SK-N-SH (cell line): Measurements from ENCODE around the gene CXADR. TPM values are rescaled to one million over a fixed set of nuclear protein-coding genes. Genes with fewer than 3 reads are reported as not detected.
A peak's percentile ranks its signal among the peaks of the same experiment; 100 is the strongest.

Experiments
- CTCF ChIA-PET: fragments of 300-600, 350-600 bp; formaldehyde crosslinking; extraction: SDS; loops from one replicate; lab custom pipeline; 2021; lab: Yijun Ruan, JAX
- POLR2A ChIA-PET: fragments of 350-600 bp; sonication (Branson Sonifier 250); formaldehyde crosslinking; extraction: SDS; loops from one replicate; lab custom pipeline; 2020; ENCODE audit warnings: antibody characterized with exemption, inconsistent platforms; lab: Yijun Ruan, JAX
- DNase-seq: peaks from one replicate; pipeline ENCODE4 v3.0.0; 2012
- H2AFZ ChIP-seq: fragments of 200-600 bp; sonication (generic); 2 replicates; pipeline ENCODE4 v1.8.1; 2016; ENCODE audit warnings: antibody characterized with exemption, mild to moderate bottlenecking, low read depth
- H3F3A ChIP-seq: fragments of 200-600 bp; sonication (generic); replicated peaks from 2 replicates; pipeline ENCODE3; 2016; ENCODE audit warnings: antibody characterized with exemption, mild to moderate bottlenecking; ENCODE audit not compliant: insufficient read depth
- H3K27ac ChIP-seq, 2 experiments: fragments of 200-500 bp in 1 of 2; fragments of 200-600 bp in 1 of 2; sonication (Bioruptor generic) in 1 of 2; sonication (generic), shearing (Covaris generic) in 1 of 2; 2 replicates each; pipeline versions ENCODE4 v1.5.1 to v1.6.1; 2014 to 2016; ENCODE audit warnings: low read depth in 2 of 2, inconsistent platforms in 1 of 2, low read length in 1 of 2, mild to moderate bottlenecking in 1 of 2, mixed read lengths in 1 of 2
- H3K27me3 ChIP-seq: fragments of 200-600 bp; sonication (generic), shearing (Covaris generic); 2 replicates; pipeline ENCODE4 v1.6.1; 2016; ENCODE audit warnings: mixed run types; ENCODE audit not compliant: insufficient read depth
- H3K36me3 ChIP-seq, 2 experiments: fragments of 200-500 bp in 1 of 2; fragments of 200-600 bp in 1 of 2; sonication (Bioruptor generic) in 1 of 2; sonication (generic) in 1 of 2; replicated peaks in 1 of 2; 2 replicates each; pipeline versions ENCODE3 to v1.5.1; 2014 to 2016; ENCODE audit warnings: low read length in 1 of 2, mild to moderate bottlenecking in 1 of 2; ENCODE audit not compliant: insufficient read depth in 2 of 2, control insufficient read depth in 1 of 2
- H3K4me1 ChIP-seq, 2 experiments: fragments of 200-500 bp in 1 of 2; fragments of 200-600 bp in 1 of 2; sonication (Bioruptor generic) in 1 of 2; sonication (generic), shearing (Covaris generic) in 1 of 2; 2 replicates each; pipeline versions ENCODE4 v1.5.1 to v1.6.1; 2014 to 2016; ENCODE audit warnings: low read depth in 1 of 2, low read length in 1 of 2, mixed run types in 1 of 2; ENCODE audit not compliant: insufficient read depth in 2 of 2, control insufficient read depth in 1 of 2
- H3K4me2 ChIP-seq: fragments of 200-600 bp; sonication (generic), shearing (Covaris generic); 2 replicates; pipeline ENCODE4 v1.6.1; 2017; ENCODE audit warnings: mixed run types
- H3K4me3 ChIP-seq, 2 experiments: fragments of 200-500 bp in 1 of 2; fragments of 200-600 bp in 1 of 2; sonication (Bioruptor generic) in 1 of 2; sonication (generic), shearing (Covaris generic) in 1 of 2; 2 replicates each; pipeline versions ENCODE4 v1.5.1 to v1.8.1; 2014 to 2016; ENCODE audit warnings: low read depth in 2 of 2, inconsistent platforms in 1 of 2, low read length in 1 of 2, mild to moderate bottlenecking in 1 of 2, mixed read lengths in 1 of 2, moderate library complexity in 1 of 2
- H3K79me2 ChIP-seq: fragments of 200-600 bp; sonication (generic); 2 replicates; pipeline ENCODE4 v1.8.1; 2017; ENCODE audit warnings: mild to moderate bottlenecking; ENCODE audit not compliant: insufficient read depth
- H3K9ac ChIP-seq: fragments of 200-600 bp; sonication (generic); 2 replicates; pipeline ENCODE4 v1.6.1; 2017; ENCODE audit warnings: mixed run types
- H3K9me2 ChIP-seq: fragments of 200-600 bp; sonication (generic); 2 replicates; pipeline ENCODE4 v1.6.1; 2017; ENCODE audit warnings: mixed run types
- H3K9me3 ChIP-seq: fragments of 200-600 bp; sonication (generic); 2 replicates; pipeline ENCODE4 v1.6.1; 2017; ENCODE audit warnings: mixed run types, mild to moderate bottlenecking, moderate library complexity
- H4K20me1 ChIP-seq: fragments of 200-600 bp; sonication (generic); 2 replicates; pipeline ENCODE4 v1.6.1; 2017; ENCODE audit warnings: mild to moderate bottlenecking, mixed run types; ENCODE audit not compliant: insufficient read depth
- CHD2 ChIP-seq: fragments of 150-350 bp; IDR thresholded peaks from 2 replicates; pipeline ENCODE4 v1.6.1; 2018; ENCODE audit warnings: low read length; ENCODE audit not compliant: partially characterized antibody
- FOSL2 ChIP-seq: IDR thresholded peaks from 2 replicates; pipeline ENCODE4 v1.4.0; 2012; ENCODE audit warnings: low read depth, mild to moderate bottlenecking, moderate library complexity, borderline replicate concordance
- GABPA ChIP-seq: IDR thresholded peaks from 2 replicates; pipeline ENCODE4 v1.4.0; 2012; ENCODE audit warnings: low read depth, mild to moderate bottlenecking
- IRF3 ChIP-seq: fragments of 150-350 bp; IDR thresholded peaks from 2 replicates; pipeline ENCODE4 v1.6.1; 2016; ENCODE audit warnings: mild to moderate bottlenecking, low read depth, low read length
- JUND ChIP-seq: IDR thresholded peaks from 2 replicates; pipeline ENCODE4 v1.4.0; 2012
- MEF2A ChIP-seq: IDR thresholded peaks from 2 replicates; pipeline ENCODE4 v1.4.0; 2012; ENCODE audit warnings: low read depth, borderline replicate concordance
- NFIC ChIP-seq: IDR thresholded peaks from 2 replicates; pipeline ENCODE4 v1.4.0; 2012; ENCODE audit warnings: borderline replicate concordance
- PBX3 ChIP-seq: IDR thresholded peaks from 2 replicates; pipeline ENCODE4; 2012
- POLR2AphosphoS5 ChIP-seq: IDR thresholded peaks from 2 replicates; pipeline ENCODE4 v1.6.1; 2012; ENCODE audit warnings: low read depth, low read length
- REST ChIP-seq: IDR thresholded peaks from 2 replicates; pipeline ENCODE4 v1.6.1; 2012; ENCODE audit warnings: mild to moderate bottlenecking, low read depth, low read length, moderate library complexity
- RFX5 ChIP-seq: IDR thresholded peaks from 2 replicates; pipeline ENCODE4 v1.6.1; 2012; ENCODE audit warnings: mild to moderate bottlenecking, improper control_type of control experiment, low read length
- RXRA ChIP-seq: IDR thresholded peaks from 2 replicates; pipeline ENCODE4 v1.4.0; 2012; ENCODE audit warnings: low read depth, mild to moderate bottlenecking, borderline replicate concordance
- SMC3 ChIP-seq: IDR thresholded peaks from 2 replicates; pipeline ENCODE4 v1.6.1; 2012; ENCODE audit warnings: low read depth, low read length, improper control_type of control experiment
- TCF12 ChIP-seq: IDR thresholded peaks from 2 replicates; pipeline ENCODE4 v1.4.0; 2012
- USF1 ChIP-seq: IDR thresholded peaks from 2 replicates; pipeline ENCODE4 v1.4.0; 2012; ENCODE audit warnings: low read depth, borderline replicate concordance
- ZBTB33 ChIP-seq: IDR thresholded peaks from 2 replicates; pipeline ENCODE4 v1.4.0; 2012; ENCODE audit warnings: low read depth, borderline replicate concordance
- WGBS: methylation state at CpG from one replicate; pipeline ENCODE4 v1.1.6; 2017; ENCODE audit warnings: low lambda C conversion rate; 5-methylcytosine and 5-hydroxymethylcytosine counted together
- polyA plus RNA-seq, 3 experiments: library from polyadenylated mRNA; depleted of rRNA; stranded (reverse); fragments of >200 nt; gene quantifications; 2 replicates each; pipeline ENCODE4 v1.2.3, GENCODE V29; 2012

CXADR gene
- polyA plus RNA-seq, 1 of the 3 experiments (the other 2 are of a cell fraction): 1.1 TPM

GRCh38 chr21:17479606-17480005, 33.2 kb upstream of the CXADR start:
- Histone ChIP-seq H3K4me2 (no peak overlapping the region), H2AFZ (no peak overlapping the region), H3K9ac (no peak overlapping the region), H3K9me2 (no peaks in the 10 kb centered on the region), H3K79me2 (no peaks in the 10 kb centered on the region), H3F3A (no peaks in the 10 kb centered on the region), H3K4me3 (no peak overlapping the region), H3K4me1 (no peaks in the 10 kb centered on the region), H4K20me1 (no peaks in the 10 kb centered on the region), H3K9me3 (no peaks in the 10 kb centered on the region), H3K36me3 (no peaks in the 10 kb centered on the region), H3K27me3 (no peaks in the 10 kb centered on the region), H3K27ac (no peak overlapping the region)
- CTCF ChIA-PET: no interaction called here
- no peak for DNase-seq
- POLR2A ChIA-PET: no interaction called here
- TF ChIP-seq SMC3 (no peak), PBX3 (no peak), USF1 (no peak), TCF12 (no peak), POLR2AphosphoS5 (no peak), MEF2A (no peak), IRF3 (no peak), ZBTB33 (no peak), RXRA (no peak)
- WGBS: 90% methylated on average over 2 of the region's 2 CpGs

GRCh38 chr21:17482928-17483327, 29.9 kb upstream of the CXADR start:
- Histone ChIP-seq H3K9me2 (no peaks in the 10 kb centered on the region), H3K27me3 (no peaks in the 10 kb centered on the region), H3K4me2 (no peak overlapping the region), H3K4me3 (no peak overlapping the region), H3K36me3 (no peaks in the 10 kb centered on the region), H2AFZ (no peak overlapping the region), H3K9me3 (no peaks in the 10 kb centered on the region), H4K20me1 (no peaks in the 10 kb centered on the region), H3K4me1 (no peaks in the 10 kb centered on the region), H3K9ac (no peak overlapping the region), H3K27ac (no peak overlapping the region), H3K79me2 (no peaks in the 10 kb centered on the region), H3F3A (no peaks in the 10 kb centered on the region)
- ChIA-PET POLR2A (interaction anchor here (1.0 kb wide), 1 partner anchor 31 kb away, joined by 5 read pairs; no protein-coding TSS in a partner anchor), CTCF (interaction anchor here (1.1 kb wide), 1 partner anchor 96 kb away, joined by 4 read pairs; no protein-coding TSS in a partner anchor)
- 14% methylated on average over 1 of the region's 1 CpG for WGBS
- DNase-seq: peak; percentile 12
- TF ChIP-seq CHD2 (no peak), RFX5 (no peak), REST (no peak), RXRA (no peak), GABPA (no peak), ZBTB33 (no peak), FOSL2 (no peak), JUND (no peak), NFIC (no peak), MEF2A (no peak)
